Endometrial microvascular endothelial cells (primary cell): Measurements from ENCODE around the gene ZNF101. TPM values are rescaled to one million over a fixed set of nuclear protein-coding genes. Genes with fewer than 3 reads are reported as not detected.

Source experiments
- in situ Hi-C: cut with HindIII; loops from 2 replicates; pipeline ENCODE4 v1.10.0; 2017; ENCODE audit warnings: low sequenced_read_pairs, low pct_unique_long_range_greater_than_20kb; ENCODE audit errors: inconsistent ontology term
- total RNA-seq: library from RNA; depleted of rRNA; stranded (reverse); fragments of >200 nt; gene quantifications from one replicate; pipeline ENCODE4 v1.2.3, GENCODE V29; 2015; ENCODE audit errors: inconsistent ontology term

ZNF101 gene
- total RNA-seq, 1 donor from 2014 or later, result 3.7 TPM

- in situ Hi-C loops, result no loop called here
These were observed 31.5 kb upstream of the ZNF101 start for GRCh38 chr19:19637186-19637522.

GRCh38 chr19:19637523-19638251 is 31.0 kb upstream of the ZNF101 start:
- in situ Hi-C loops, result no loop called here

- in situ Hi-C loops, result no loop called here
These were observed 26.0 kb upstream of the ZNF101 start for GRCh38 chr19:19642506-19643157.

GRCh38 chr19:19643158-19644053 is 25.2 kb upstream of the ZNF101 start, which contains the start of gene GMIP:
TSS of gene GMIP (minus strand) at chr19:19643657. CDS start at chr19:19643529, 128 bp downstream.
- in situ Hi-C loops, result no loop called here

GRCh38 chr19:19644054-19644388 is 24.6 kb upstream of the ZNF101 start:
- in situ Hi-C loops, result no loop called here

GRCh38 chr19:19645233-19645870 is 23.3 kb upstream of the ZNF101 start:
- in situ Hi-C loops, result no loop called here

- in situ Hi-C loops, result no loop called here
These were observed 21.4 kb upstream of the ZNF101 start for GRCh38 chr19:19647037-19647835.

- in situ Hi-C loops, result no loop called here
These were observed 19.5 kb upstream of the ZNF101 start for GRCh38 chr19:19649155-19649554.

- in situ Hi-C loops, result no loop called here
These were observed 19.1 kb upstream of the ZNF101 start for GRCh38 chr19:19649580-19649995.

- in situ Hi-C loops, result no loop called here
These were observed 18.3 kb upstream of the ZNF101 start for GRCh38 chr19:19650331-19650730.

- in situ Hi-C loops, result no loop called here
These were observed 17.6 kb upstream of the ZNF101 start for GRCh38 chr19:19651076-19651475.

GRCh38 chr19:19652482-19653295 is 15.9 kb upstream of the ZNF101 start:
- in situ Hi-C loops, result no loop called here

GRCh38 chr19:19653597-19654147 is 15.0 kb upstream of the ZNF101 start:
- in situ Hi-C loops, result no loop called here

- in situ Hi-C loops, result no loop called here
These were observed 14.2 kb upstream of the ZNF101 start for GRCh38 chr19:19654441-19654840.

GRCh38 chr19:19655051-19655594 is 13.5 kb upstream of the ZNF101 start:
- in situ Hi-C loops, result no loop called here

- in situ Hi-C loops, result no loop called here
These were observed 12.8 kb upstream of the ZNF101 start for GRCh38 chr19:19655641-19656343.
